MM.1S (cell line): Measurements from ENCODE around the gene G0S2.
"Not testable (repeated sequence)": the region's sequence is repeated elsewhere in the genome, so short reads cannot be mapped to it uniquely, and the experiment has no call there.

ENCODE experiments used
- DNase-seq: peaks from one replicate; pipeline ENCODE4 v3.0.0-alpha.2; 2015
- H2AFZ ChIP-seq: fragments of 300-600 bp; sonication (generic); 2 replicates; pipeline ENCODE4 v1.6.0; 2016; ENCODE audit warnings: antibody characterized with exemption, low read length
- H3F3A ChIP-seq: fragments of 300-600 bp; sonication (generic); 2 replicates; pipeline ENCODE4 v1.6.1; 2016; ENCODE audit warnings: mild to moderate bottlenecking, antibody characterized with exemption, low read length, moderate library complexity, mixed read lengths; ENCODE audit not compliant: insufficient read depth
- H3K27ac ChIP-seq: fragments of 300-600 bp; sonication (generic); 2 replicates; pipeline ENCODE4 v1.5.1; 2016; ENCODE audit warnings: mild to moderate bottlenecking, low read length
- H3K27me3 ChIP-seq: fragments of 300-600 bp; sonication (generic); replicated peaks from 2 replicates; pipeline ENCODE4 v1.6.0; 2016; ENCODE audit warnings: low read length; ENCODE audit not compliant: insufficient read depth
- H3K36me3 ChIP-seq: fragments of 300-600 bp; sonication (generic); replicated peaks from 2 replicates; pipeline ENCODE4 v1.6.1; 2016; ENCODE audit warnings: mild to moderate bottlenecking, low read length, mixed read lengths; ENCODE audit not compliant: insufficient read depth
- H3K4me1 ChIP-seq: fragments of 300-600 bp; sonication (generic); 2 replicates; pipeline ENCODE4 v1.6.1; 2016; ENCODE audit warnings: low read length, mixed read lengths
- H3K4me2 ChIP-seq: fragments of 300-600 bp; sonication (generic); 2 replicates; pipeline ENCODE4 v1.6.0; 2016; ENCODE audit warnings: low read depth, low read length
- H3K4me3 ChIP-seq: fragments of 300-600 bp; sonication (generic); 2 replicates; pipeline ENCODE4 v1.5.1; 2016; ENCODE audit warnings: low read length, mixed read lengths
- H3K79me2 ChIP-seq: fragments of 300-600 bp; sonication (generic); 2 replicates; pipeline ENCODE4 v1.6.1; 2016; ENCODE audit warnings: mixed run types, low read length, mixed read lengths
- H3K9ac ChIP-seq: fragments of 300-600 bp; sonication (generic); 2 replicates; pipeline ENCODE4 v1.6.1; 2016; ENCODE audit warnings: low read length, mixed read lengths
- H3K9me2 ChIP-seq: fragments of 300-600 bp; sonication (generic); replicated peaks from 2 replicates; pipeline ENCODE4 v1.6.1; 2016; ENCODE audit warnings: mild to moderate bottlenecking, low read length, mixed read lengths; ENCODE audit not compliant: insufficient read depth
- H3K9me3 ChIP-seq: fragments of 300-600 bp; sonication (generic); replicated peaks from 2 replicates; pipeline ENCODE4 v1.6.1; 2016; ENCODE audit warnings: mild to moderate bottlenecking, low read length, mixed read lengths; ENCODE audit not compliant: insufficient read depth
- H4K20me1 ChIP-seq: fragments of 300-600 bp; sonication (generic); 2 replicates; pipeline ENCODE4 v1.6.1; 2016; ENCODE audit warnings: mild to moderate bottlenecking, low read length, moderate library complexity, mixed read lengths; ENCODE audit not compliant: insufficient read depth
- CTCF ChIP-seq: fragments of 300-600 bp; sonication (generic); IDR thresholded peaks from 2 replicates; pipeline ENCODE4 v1.5.1; 2016; ENCODE audit warnings: antibody characterized with exemption, low read length, mixed read lengths
- EZH2 ChIP-seq: fragments of 300-600 bp; sonication (generic); optimal IDR thresholded peaks from 2 replicates; pipeline ENCODE3; 2017; ENCODE audit warnings: low read depth, mild to moderate bottlenecking, antibody characterized with exemption, low read length, mixed read lengths
- EZH2phosphoT487 ChIP-seq: fragments of 300-600 bp; sonication (generic); IDR thresholded peaks from 2 replicates; pipeline ENCODE4 v1.6.1; 2018; ENCODE audit warnings: antibody characterized with exemption, low read length

G0S2 gene

GRCh38 chr1:209692745-209693504 is 17.7 kb downstream of the G0S2 start:
- H3K9ac ChIP-seq: no peak overlapping the region; the same call in 1 of the 2 replicates
- H3K9me3 ChIP-seq: no peaks in the 10 kb centered on the region
- no peak for TF ChIP-seq EZH2
- TF ChIP-seq CTCF: peak; percentile 94
- H3K27me3 ChIP-seq: no peaks in the 10 kb centered on the region
- H3K27ac ChIP-seq: no peak overlapping the region
- no peaks in the 10 kb centered on the region for H3K9me2 ChIP-seq
- no peaks in the 10 kb centered on the region for H4K20me1 ChIP-seq
- H3K4me1 ChIP-seq: peaks cover 9% of the 10 kb centered on the region
- H3K4me2 ChIP-seq: peak overlapping the region; percentile 61
- H3K4me3 ChIP-seq: peak overlapping the region; percentile 13; the same call in 1 of the 2 replicates
- H3K36me3 ChIP-seq: no peaks in the 10 kb centered on the region
- peak; percentile 82 for DNase-seq
- H3K79me2 ChIP-seq: no peaks in the 10 kb centered on the region
- H3F3A ChIP-seq: no peaks in the 10 kb centered on the region
- peak overlapping the region; percentile 60 for H2AFZ ChIP-seq

- no peaks in the 10 kb centered on the region for H4K20me1 ChIP-seq
- no peak overlapping the region for H3K9ac ChIP-seq
- no peak overlapping the region for H3K4me2 ChIP-seq
- H3K36me3 ChIP-seq: no peaks in the 10 kb centered on the region
- H3K9me3 ChIP-seq: no peaks in the 10 kb centered on the region
- no peak overlapping the region for H3K27ac ChIP-seq
- no peaks in the 10 kb centered on the region for H3F3A ChIP-seq
- no peak for DNase-seq
- no peak overlapping the region for H3K4me3 ChIP-seq
- H3K79me2 ChIP-seq: no peaks in the 10 kb centered on the region
- H3K4me1 ChIP-seq: peaks cover 14% of the 10 kb centered on the region
- no peaks in the 10 kb centered on the region for H3K27me3 ChIP-seq
- no peak overlapping the region for H2AFZ ChIP-seq
- no peaks in the 10 kb centered on the region for H3K9me2 ChIP-seq
- no peak for TF ChIP-seq EZH2phosphoT487
- TF ChIP-seq CTCF: no peak
- no peak for TF ChIP-seq EZH2
These were observed 21.5 kb downstream of the G0S2 start for GRCh38 chr1:209696673-209697072.

GRCh38 chr1:209697126-209697525 is 21.9 kb downstream of the G0S2 start:
- Histone ChIP-seq H3K9ac (no peak overlapping the region), H3K9me2 (no peaks in the 10 kb centered on the region), H3K27me3 (no peaks in the 10 kb centered on the region), H3K4me1 (peaks cover 16% of the 10 kb centered on the region), H3K79me2 (no peaks in the 10 kb centered on the region), H4K20me1 (no peaks in the 10 kb centered on the region), H3K4me2 (no peak overlapping the region), H2AFZ (no peak overlapping the region), H3K9me3 (no peaks in the 10 kb centered on the region), H3K27ac (no peak overlapping the region), H3K4me3 (no peak overlapping the region), H3F3A (no peaks in the 10 kb centered on the region), H3K36me3 (no peaks in the 10 kb centered on the region)
- no peak for DNase-seq
- no peak for TF ChIP-seq EZH2
- no peak for TF ChIP-seq EZH2phosphoT487
- TF ChIP-seq CTCF: no peak

- H3K9me2 ChIP-seq, H3K27me3 ChIP-seq, H4K20me1 ChIP-seq: not testable (repeated sequence)
These were observed 25.5 kb downstream of the G0S2 start for GRCh38 chr1:209700686-209701085.

More at GRCh38 chr1:209700686-209701085, 25.5 kb downstream of the G0S2 start:
- H3K79me2 ChIP-seq, H3K27ac ChIP-seq, H2AFZ ChIP-seq, H3K9ac ChIP-seq, H3K4me2 ChIP-seq, H3F3A ChIP-seq, H3K9me3 ChIP-seq, H3K4me3 ChIP-seq, H3K36me3 ChIP-seq, DNase-seq: not testable (repeated sequence)
- peaks cover 14% of the 10 kb centered on the region; the same call in 1 of the 2 replicates for H3K4me1 ChIP-seq
